Vagina (tissue), 2 donors: ENCODE data around the gene SLBP.

Source experiments
- CTCF ChIP-seq, 3 experiments: fragments of 450-650 bp in 2 of 3; fragments of 200-600 bp in 1 of 3; sonication (generic) in 1 of 3; IDR thresholded peaks; one replicate each; pipeline ENCODE4 v1.5.1; 2017 to 2019; ENCODE audit warnings: antibody characterized with exemption in 3 of 3, mild to moderate bottlenecking in 2 of 3, moderate library complexity in 2 of 3
- POLR2A ChIP-seq, 2 donors: fragments of 450-650 bp; IDR thresholded peaks; one replicate each; pipeline ENCODE4 v1.6.1; 2017; ENCODE audit warnings: antibody characterized with exemption in 2 of 2, mild to moderate bottlenecking in 2 of 2, moderate library complexity in 2 of 2
- POLR2AphosphoS5 ChIP-seq, 2 donors: sonication (generic); formaldehyde crosslinking; IDR thresholded peaks; one replicate each; pipeline ENCODE4 v1.9.0; 2017; ENCODE audit warnings: antibody characterized with exemption in 2 of 2, mild to moderate bottlenecking in 2 of 2, low read depth in 1 of 2; ENCODE audit not compliant: insufficient read depth in 1 of 2

GRCh38 chr4:1722551-1723118 is 10.5 kb upstream of the SLBP start:
- TF ChIP-seq CTCF (IDR thresholded peaks at IDR 0.05) = no peak
- TF ChIP-seq POLR2A (IDR thresholded peaks at IDR 0.05) = no peak
- TF ChIP-seq POLR2AphosphoS5 (IDR thresholded peaks at IDR 0.05; ENCODE audit: insufficient read depth in 1 of 2, low read depth in 1 of 2) = no peak
